ENCODE results near the gene TNFSF11. TPM values are rescaled to one million over a fixed set of nuclear protein-coding genes. Genes with fewer than 3 reads are reported as not detected.

Gene TNFSF11
- total RNA-seq, 1 experiment from 2014 or later = 3.5 TPM

DNA sequence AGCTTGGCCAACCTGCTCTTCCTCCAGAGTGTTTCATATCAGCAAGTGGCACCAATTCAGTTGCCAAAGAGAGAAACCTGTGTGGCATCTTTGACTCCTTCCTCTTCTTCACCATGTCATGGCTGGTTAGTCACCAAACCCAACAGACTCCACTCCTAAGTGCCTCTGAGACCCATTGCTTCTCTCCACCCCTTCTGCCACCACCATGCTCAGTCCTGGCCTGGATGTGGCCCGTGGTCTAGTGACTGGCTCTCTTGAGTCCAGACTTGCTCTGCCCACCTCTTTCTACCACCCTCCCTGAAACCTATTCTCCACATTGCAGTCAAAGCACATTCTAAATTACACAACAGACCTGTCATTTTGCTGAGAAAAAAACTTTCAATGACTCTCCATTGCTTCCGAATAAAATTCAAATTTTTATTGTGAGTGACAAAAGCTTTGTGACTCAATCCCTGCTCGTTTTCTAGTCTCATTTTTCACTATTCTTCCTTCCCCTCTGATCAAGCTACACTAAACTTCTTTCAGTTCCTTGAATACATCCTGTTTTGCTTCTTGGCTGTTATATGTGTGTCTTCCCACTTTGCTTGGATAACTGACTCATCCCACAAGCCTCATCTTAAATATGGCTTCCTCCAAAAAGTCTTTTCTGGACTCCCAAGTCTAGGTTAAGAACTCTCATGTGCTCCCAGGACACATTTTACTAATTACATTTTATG lies 12.0 kb upstream of the TNFSF11 start:
- Histone ChIP-seq H4K20me1 (ENCODE audit: control insufficient read depth, insufficient read depth, insufficient read length) (no peaks in the 10 kb centered on the region), H2AFZ (ENCODE audit: low read length) (no peak overlapping the region), H3K27ac (ENCODE audit: insufficient read length, low read depth, low read length) (no peak overlapping the region), H4K91ac (ENCODE audit: insufficient read length, low read depth, low read length) (no peak overlapping the region), H3K9me3 (ENCODE audit: control insufficient read depth, low read depth, low read length) (no peaks in the 10 kb centered on the region), H2BK12ac (ENCODE audit: insufficient read length, low read depth, low read length) (no peak overlapping the region), H2BK120ac (ENCODE audit: low read depth, low read length, poor library complexity, severe bottlenecking) (no peak overlapping the region), H2AK5ac (ENCODE audit: insufficient read length, low read length) (no peak overlapping the region), H3K23me2 (ENCODE audit: insufficient read length, low read depth, low read length, poor library complexity, severe bottlenecking) (no peaks in the 10 kb centered on the region), H2BK5ac (ENCODE audit: insufficient read length, low read length) (no peak overlapping the region), H3K4me2 (ENCODE audit: insufficient read depth, insufficient read length, low read length) (no peak overlapping the region), H3K18ac (ENCODE audit: insufficient read length, low read depth, low read length) (no peak overlapping the region), H2BK15ac (ENCODE audit: low read depth, low read length) (no peak overlapping the region), H4K5ac (ENCODE audit: insufficient read length, low read depth, low read length) (no peak overlapping the region), H3T11ph (ENCODE audit: low read length) (no peak overlapping the region), H3K4ac (ENCODE audit: low read depth, low read length) (no peak overlapping the region), H3K23ac (ENCODE audit: insufficient read length, low read depth, low read length) (no peak overlapping the region), H3K27me3 (ENCODE audit: insufficient read depth, low read length) (no peaks in the 10 kb centered on the region), H3K14ac (ENCODE audit: insufficient read depth, low read length) (no peak overlapping the region), H4K8ac (replicated peaks; ENCODE audit: insufficient read length, low read depth, low read length) (no peak overlapping the region), H2BK20ac (ENCODE audit: low read depth, low read length, poor library complexity, severe bottlenecking) (no peak overlapping the region), H3K79me2 (ENCODE audit: insufficient read depth, low read length) (no peaks in the 10 kb centered on the region), H3K9ac (ENCODE audit: extremely low read depth, insufficient read length, low read length) (no peak overlapping the region), H3K79me1 (ENCODE audit: insufficient read depth, low read depth, low read length, poor library complexity, severe bottlenecking) (no peaks in the 10 kb centered on the region), H3K56ac (ENCODE audit: insufficient read length, low read depth, low read length) (no peak overlapping the region), H3K4me1 (ENCODE audit: insufficient read depth, low read length) (no peaks in the 10 kb centered on the region)
- no CpG with 5 or more reads among the region's 3 CpGs for WGBS (ENCODE audit: extremely low coverage, insufficient read length, low lambda C conversion rate)
- TF ChIP-seq CTCF (conservative IDR thresholded peaks at IDR 0.05) = no peak
- DNase-seq = no peak
- Mint-ChIP-seq H3K27me3 (ENCODE audit: low read depth) (no peaks in the 10 kb centered on the region), H3K36me3 (ENCODE audit: insufficient read depth in 1 of 3, low read depth in 3 of 3) (peaks cover 22 to 44% (median 24%) of the 10 kb centered on the region in 3 experiments), H3K4me1 (no peaks in the 10 kb centered on the region), H3K9me3 (peaks cover 34 to 37% of the 10 kb centered on the region in 2 experiments), H3K4me3 (no peak overlapping the region; a peak in 1 of 5 replicates), H3K27ac (no peak overlapping the region; a peak in 1 of 7 replicates)
